T-helper 2 cell (primary cell): ENCODE results near the gene FUT8.

Experiments
- DNase-seq, 5 experiments: peaks; one replicate each; pipeline versions ENCODE4 v3.0.0 to v3.0.0-alpha.2; 2012 to 2022

FUT8 gene

DNA sequence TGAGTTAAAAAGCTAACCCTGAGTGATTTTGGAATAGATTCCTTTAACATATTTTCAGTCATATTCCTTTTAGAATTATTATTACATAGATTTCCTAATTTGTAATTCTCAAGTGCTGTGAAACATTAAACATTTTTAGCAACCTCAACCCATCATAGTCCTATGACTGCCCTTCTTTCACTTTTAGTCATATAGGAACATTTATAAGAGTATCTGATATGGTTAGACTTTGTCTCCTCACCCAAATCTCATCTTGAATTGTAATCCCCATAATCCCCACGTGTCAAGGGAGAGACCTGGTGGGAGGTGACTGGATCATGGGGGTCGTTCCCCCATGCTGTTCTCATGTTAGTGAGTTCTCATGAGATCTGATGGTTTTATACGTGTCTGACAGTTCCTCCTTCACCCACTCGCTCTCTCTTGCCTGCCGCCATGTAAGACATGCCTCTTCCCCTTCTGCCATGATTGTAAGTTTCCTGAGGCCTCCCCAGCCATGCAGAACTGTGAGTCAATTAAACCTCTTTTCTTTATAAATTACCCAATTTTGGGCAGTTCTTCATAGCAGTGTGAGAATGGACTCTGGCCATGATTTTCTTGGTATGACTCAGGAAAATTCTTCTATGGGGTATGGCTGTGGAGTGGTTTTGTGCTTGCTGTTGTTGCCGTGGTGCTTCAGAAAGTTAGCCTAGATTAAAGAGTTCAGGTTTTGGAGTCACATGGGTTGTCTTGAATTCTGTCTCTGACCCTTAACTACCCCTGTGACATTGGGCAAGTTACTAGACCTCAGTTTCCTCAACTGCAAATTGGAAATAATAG lies 83.9 kb downstream of the FUT8 start:
- DNase-seq: no peak

DNA sequence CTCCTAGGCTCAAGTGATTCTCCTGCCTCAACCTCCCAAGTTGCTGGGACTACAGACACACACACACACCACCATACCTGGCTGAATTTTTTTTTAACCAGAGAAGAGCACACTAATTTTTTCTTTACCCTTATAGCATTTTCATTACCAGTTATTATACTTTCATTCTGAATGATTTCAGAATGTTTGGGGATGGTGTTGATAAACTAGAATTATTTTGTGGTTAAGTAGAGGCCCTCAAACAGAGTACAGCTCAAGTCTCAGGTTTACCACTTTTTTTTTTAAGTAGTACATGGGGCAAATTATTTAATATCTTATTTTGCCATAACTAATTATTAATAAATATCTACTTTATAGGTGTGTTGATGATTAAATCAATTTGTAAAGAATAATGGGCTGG lies 86.6 kb downstream of the FUT8 start:
- no peak for DNase-seq

- no peak for DNase-seq
These were observed 87.5 kb downstream of the FUT8 start for GRCh38 chr14:65500075-65500474.

DNA sequence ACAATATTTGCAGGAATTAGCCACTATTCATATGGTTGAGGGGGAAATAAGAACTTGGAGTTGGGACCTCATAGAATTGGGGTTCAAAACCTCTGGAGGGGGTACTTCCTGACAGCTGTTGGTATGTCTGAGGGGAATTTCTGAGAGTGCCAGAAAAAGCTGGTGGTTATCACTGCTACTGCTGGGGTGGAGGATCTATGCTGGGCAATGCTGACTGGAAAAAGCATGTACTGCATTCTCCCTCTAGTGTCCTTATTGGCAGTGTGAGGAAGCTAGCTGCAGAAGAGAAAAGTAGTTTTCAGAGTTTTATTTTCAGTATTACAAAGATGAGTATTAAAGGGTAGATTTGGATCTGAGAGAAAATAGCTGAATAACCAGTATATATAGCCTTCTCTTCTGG lies 88.8 kb downstream of the FUT8 start:
- DNase-seq: no peak

DNA sequence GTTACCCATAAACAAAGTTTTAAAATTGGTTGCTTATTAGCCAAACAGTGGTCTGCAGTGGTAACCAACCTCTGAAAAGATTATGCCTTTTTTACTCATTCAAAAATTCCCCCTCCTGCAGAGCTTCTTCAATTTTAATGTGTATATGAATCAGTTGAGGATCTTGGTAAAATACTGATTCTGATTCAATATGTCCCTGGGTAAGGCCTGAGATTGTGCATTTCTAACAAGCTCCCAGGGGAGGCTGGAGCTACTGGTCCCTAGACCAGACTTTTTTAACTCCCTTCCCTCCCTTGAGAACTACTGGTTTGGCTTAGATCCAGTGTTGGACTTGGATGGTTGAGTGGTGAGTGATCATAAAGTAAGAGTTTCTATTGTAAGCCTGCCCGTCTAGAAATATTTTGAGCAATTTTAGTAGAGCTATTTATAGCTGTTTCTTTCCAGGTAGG lies 90.2 kb downstream of the FUT8 start:
- DNase-seq: no peak

DNA sequence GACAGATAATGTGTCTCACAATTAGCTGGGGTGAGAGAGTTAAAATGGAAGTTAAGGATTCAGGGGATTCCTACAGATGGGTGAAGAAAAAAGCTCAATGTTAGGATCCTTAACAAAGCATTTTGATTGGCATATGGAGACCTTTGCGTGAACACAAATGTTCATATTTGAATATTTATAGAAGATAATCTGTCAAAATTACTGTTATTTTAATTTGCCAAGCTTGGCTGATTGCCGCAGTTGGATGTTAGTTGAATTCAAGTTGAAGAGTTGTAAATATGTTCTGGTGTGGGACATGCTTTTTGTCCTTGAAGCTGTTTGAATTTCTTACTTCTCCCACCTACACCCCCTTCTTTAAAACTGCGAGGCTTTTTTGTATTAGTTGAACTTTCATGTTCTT lies 91.2 kb downstream of the FUT8 start:
- DNase-seq: no peak

DNA sequence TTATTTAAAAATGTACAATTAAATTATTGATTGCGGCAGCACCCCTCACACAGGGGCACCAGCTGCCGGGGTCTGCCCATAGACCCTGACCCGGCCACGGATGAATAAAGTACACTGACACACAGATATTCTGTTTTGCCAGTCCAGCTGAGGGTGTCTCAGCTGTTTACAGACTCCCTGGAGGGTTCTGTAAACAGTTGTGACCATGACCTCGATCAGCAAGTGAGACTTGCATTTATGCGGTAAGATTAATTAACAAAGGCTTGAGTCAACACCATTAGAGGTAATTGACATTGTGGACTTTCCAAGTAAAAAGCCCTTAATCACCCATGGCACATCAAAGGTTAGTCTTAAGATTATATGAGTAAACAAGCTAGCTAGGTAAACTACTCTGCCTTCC lies 94.3 kb downstream of the FUT8 start:
- no peak for DNase-seq

DNA sequence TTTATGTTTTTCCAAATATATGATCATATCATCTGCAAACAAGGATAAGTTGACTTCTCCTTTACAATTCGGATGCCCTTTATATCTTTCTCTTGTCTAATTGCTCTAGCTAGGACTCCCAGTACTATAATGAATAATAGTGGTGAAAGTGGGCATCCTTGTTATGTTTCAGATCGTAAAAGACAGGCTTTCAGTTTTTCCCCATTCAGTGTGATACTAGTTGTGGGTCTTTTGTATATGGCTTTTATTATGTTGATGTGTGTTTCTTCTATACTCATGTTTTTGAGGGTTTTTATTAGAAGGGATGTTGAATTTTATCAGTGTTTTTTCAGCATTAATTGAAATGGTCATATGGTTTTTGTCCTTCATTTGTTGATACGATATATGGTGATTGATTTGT lies 97.3 kb downstream of the FUT8 start:
- no peak for DNase-seq

DNA sequence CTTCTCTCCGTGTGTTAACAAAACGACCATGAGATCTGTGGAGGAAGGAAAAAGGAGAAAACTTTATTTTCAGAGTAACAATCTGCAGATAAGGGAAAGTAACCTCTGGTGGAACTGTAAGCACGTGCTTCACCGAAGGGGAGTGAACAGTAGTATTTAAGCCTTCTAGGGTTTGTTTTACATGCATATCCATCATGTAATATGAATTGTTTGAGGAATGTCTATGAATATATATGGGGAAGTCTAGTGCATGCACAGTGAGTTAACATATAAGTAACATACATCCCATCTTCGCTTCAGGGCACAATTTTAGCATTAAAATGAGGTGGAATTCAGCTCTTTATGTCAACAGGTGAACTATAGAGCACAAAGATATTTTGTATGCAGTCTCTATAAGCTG lies 101.1 kb downstream of the FUT8 start:
- no peak for DNase-seq

DNA sequence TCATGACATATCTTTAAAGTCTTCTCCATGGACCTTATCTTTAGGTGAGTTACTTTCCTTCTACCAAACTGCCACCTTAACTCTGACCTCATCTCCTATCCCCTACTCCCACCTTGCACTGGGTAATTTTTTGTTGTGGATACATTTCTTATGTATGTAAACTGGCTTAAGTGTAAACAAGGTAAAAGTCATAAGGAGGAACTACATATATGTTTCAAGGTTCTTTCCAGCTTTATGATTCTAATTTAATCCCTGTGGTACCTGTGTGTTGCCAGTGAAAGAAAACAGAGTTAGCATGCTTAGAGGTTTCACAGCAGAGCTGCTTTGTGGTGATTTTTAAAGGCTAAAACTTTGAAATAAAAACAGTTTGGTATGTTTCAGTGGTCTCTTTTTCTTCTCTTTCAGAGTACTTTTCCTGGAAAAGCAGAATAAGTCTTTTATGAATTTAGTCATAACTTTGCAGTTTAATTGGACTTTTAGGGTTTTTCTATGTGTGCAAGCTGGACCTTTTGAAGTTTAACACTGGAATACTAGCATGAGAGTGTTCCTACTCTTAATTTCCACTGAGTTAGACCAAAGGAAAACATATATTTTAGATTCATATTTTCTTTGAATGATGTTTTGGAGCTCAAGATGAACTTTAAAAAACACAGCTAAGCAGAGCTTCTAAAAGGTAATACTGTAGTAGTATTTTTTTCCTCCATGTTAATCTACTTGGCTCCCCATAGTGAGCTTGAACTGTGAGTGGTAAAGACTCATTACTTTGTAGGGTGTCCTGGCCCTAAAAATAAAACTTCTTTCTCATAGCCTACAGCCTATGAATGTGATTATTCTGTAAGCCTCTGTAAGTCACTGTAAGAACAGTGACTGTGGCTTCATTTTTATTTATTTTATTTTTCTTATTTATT lies 105.4 kb downstream of the FUT8 start:
- DNase-seq: no peak

DNA sequence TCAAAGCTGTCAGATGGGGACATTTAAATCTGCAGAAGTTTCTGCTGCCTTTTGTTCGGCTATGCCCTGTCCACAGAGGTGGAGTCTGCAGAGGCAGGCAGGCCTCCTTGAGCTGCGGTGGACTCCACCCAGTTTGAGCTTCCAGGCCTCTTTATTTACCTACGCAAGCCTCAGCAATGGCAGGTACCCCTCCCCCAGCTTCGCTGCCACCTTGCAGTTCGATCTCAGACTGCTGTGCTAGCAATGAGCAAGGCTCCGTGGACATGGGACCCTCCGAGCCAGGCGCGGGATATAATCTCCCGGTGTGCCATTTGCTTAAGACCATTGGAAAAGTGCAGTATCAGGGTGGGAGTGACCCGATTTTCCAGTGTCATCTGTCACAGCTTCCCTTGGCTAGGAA lies 115.5 kb downstream of the FUT8 start:
- no peak for DNase-seq

DNA sequence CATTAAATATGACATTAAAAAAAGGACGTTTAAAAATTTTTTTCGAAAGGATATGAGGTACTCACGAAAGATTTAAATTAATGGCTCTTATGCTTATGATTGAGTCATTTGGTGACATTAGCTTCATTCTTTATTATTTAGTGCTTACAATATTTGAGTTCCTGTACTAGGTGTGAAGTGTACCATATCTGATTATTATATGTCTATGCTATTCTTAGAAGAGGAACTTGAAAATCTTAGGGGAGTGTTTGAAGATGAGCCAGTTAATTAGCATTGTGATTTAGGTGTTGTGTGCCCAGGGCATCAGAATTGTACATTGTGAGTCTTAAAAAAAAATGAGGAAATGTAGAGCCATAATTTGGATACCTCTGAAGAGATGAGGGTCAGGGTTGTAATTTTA lies 118.6 kb downstream of the FUT8 start:
- DNase-seq: no peak

DNA sequence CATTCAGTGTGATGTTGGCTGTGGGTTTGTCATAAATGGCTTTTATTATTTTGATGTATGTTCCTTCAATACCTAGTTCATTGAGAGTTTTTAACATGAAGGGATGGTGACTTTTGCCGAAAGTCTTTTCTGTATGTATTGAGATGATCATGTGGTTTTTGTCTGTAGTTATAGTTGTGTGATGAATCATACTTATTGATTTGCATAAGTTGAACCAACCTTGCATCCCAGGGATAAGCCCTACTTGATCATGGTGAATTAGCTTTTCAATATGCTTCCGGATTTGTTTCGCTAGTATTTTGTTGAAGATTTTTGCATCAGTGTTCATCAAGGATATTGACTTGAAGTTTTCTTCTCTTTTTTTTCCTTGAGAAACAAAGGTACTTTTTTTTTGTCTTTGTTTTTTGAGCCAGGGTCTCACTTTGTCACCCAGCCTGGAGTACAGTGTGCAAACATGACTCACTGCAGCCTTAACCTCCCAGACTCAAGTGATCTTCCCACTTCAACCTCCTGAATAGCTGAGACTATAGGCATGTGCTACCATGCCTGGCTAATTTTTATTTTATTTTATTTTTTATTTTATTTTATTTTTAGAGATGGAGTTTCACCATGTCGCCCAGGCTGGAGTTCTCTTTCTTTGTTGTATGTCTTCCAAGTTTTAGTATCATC lies 121.3 kb downstream of the FUT8 start:
- no peak for DNase-seq

GRCh38 chr14:65536781-65537423 lies 124.4 kb downstream of the FUT8 start:
- no peak for DNase-seq

- no peak for DNase-seq
These were observed 136.3 kb downstream of the FUT8 start for GRCh38 chr14:65548878-65549277.

DNA sequence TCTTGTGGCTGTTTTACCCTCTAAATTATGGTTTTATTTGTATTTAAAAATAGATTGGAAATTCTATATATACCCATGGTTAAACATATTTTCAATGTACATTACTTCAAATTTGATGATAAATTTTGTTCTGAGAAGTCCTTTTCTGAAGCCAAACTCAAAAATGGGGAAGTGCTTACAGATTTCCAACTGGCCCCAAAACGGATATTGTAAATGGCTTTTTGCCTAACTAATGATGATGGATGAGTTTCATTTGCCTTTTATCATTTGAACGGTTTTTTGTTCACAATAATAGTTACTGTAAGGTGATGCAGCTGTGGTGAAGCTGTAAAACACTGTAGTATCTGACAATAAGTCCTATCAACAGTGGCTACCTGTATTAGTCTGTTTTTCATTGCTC lies 136.9 kb downstream of the FUT8 start:
- no peak for DNase-seq

GRCh38 chr14:65550779-65551643 lies 138.5 kb downstream of the FUT8 start:
- no peak for DNase-seq

DNA sequence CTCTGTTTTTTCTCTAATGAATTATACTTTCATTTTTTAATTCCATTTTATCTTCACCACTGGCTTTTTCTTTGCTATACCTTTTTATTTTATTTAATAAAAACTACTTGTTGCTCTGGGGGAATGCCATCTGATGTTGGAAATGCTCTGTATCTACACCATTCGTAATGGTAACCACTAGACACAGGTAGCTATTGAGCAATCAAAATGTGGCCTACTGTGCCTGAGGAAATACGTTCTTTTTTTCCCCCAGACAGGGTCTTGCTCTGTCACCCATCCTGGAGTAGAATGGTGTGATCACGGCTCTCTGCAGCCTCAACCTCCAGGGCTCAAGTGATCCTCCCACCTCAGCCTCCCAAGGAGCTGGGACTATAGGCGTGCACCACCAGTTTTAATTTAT lies 140.2 kb downstream of the FUT8 start:
- no peak for DNase-seq

DNA sequence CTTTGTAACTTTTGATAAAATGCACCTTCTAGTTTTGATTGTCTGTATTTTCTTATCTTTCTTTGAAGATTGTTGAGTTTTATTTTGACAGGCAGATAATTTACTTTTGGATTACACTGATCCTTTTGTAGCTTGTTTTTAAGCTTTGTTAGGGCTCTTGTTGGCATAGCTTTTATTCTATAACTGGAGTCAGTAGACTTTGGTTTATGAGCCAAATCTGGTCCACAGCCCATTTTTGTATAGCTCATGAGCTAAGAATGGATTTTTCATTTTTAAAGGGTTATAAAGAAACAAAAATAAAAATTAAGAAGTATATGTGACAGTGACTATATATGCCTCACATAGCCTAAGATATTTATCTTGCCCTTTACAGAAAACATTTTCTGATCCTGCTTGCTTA lies 142.3 kb downstream of the FUT8 start:
- no peak for DNase-seq

DNA sequence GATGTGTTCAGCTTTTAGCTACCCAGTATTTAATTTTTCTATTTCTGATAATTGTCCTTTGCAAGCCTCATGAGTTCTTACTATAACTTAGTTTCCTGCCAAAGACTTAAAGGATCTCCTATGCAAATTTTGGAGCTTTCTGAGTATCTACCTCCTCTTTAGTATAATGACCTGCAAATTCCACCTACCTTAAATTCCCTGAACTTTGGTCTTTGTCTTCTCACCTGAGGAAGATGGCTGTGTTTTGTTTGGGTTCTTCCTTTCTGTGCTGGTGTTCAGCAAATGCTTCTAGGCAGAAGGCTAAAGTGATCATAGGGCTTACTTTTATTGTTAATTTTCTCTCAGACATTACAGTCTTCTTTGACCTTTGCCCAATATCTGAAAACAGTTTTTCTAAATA lies 142.8 kb downstream of the FUT8 start:
- DNase-seq: no peak

DNA sequence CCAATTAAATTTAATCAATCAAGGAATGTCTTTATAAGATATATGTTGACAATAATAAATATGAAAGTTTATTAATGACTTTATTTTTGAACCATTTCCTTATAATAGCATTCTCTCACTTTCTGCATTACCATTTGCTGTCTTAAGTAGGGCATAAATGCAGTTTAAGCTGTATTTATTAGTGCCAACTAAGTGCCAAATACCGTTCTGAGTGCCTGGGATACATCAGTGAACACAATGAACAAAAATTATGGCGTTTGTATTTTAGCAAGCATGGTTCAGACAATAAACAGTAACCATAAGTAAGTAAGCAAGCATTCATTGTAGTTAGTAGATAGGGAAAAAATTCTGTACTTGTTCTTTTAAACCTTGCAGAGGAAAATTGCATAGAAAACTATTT lies 145.8 kb downstream of the FUT8 start:
- DNase-seq: no peak
